AG09309 (cell line): ENCODE measurements around the gene CTIF.

Experiments used
- DNase-seq: peaks from one replicate; pipeline ENCODE4 v3.0.0-alpha.2; 2010; ENCODE audit warnings: low read depth
- H3K4me3 ChIP-seq: 2 replicates; pipeline ENCODE4 v1.5.1; 2011; ENCODE audit warnings: mild to moderate bottlenecking, low read depth, low read length, moderate library complexity; ENCODE audit not compliant: control insufficient read depth
- CTCF ChIP-seq: IDR thresholded peaks from 2 replicates; pipeline ENCODE4 v1.5.1; 2011; ENCODE audit warnings: mild to moderate bottlenecking, low read depth, low read length, inconsistent platforms; ENCODE audit not compliant: insufficient read depth, control insufficient read depth; ENCODE audit errors: missing control alignments

The CTIF gene

GRCh38 chr18:48804856-48805610, 266.2 kb downstream of the CTIF start:
- TF ChIP-seq CTCF: no peak
- H3K4me3 ChIP-seq: no peak overlapping the region
- no peak for DNase-seq

GRCh38 chr18:48805826-48806535, 267.1 kb downstream of the CTIF start:
- DNase-seq: no peak
- no peak overlapping the region for H3K4me3 ChIP-seq
- TF ChIP-seq CTCF: no peak

- H3K4me3 ChIP-seq: no peak overlapping the region
- TF ChIP-seq CTCF: no peak
- DNase-seq: peak; percentile 18
Observed at GRCh38 chr18:48806551-48807261, 267.9 kb downstream of the CTIF start.

- no peak for DNase-seq
- TF ChIP-seq CTCF: no peak
- H3K4me3 ChIP-seq: no peak overlapping the region
Observed at GRCh38 chr18:48808476-48808875, 269.6 kb downstream of the CTIF start.

GRCh38 chr18:48809365-48809764, 270.5 kb downstream of the CTIF start:
- no peak for DNase-seq
- no peak for TF ChIP-seq CTCF
- no peak overlapping the region for H3K4me3 ChIP-seq

GRCh38 chr18:48810805-48811204, 272.0 kb downstream of the CTIF start:
- no peak for TF ChIP-seq CTCF
- DNase-seq: no peak
- H3K4me3 ChIP-seq: no peak overlapping the region
